Panc1 (cell line): Measurements from ENCODE around the gene SSPN. TPM values are rescaled to one million over a fixed set of nuclear protein-coding genes. Genes with fewer than 3 reads are reported as not detected.

Experiments used
- ATAC-seq: fragments of 200-7000 bp; cut with Tn5 transposase; 2 replicates; pipeline ENCODE4 v1.9.1; 2020; ENCODE audit warnings: mild to moderate bottlenecking, moderate library complexity
- BruUV-seq: library from RNA; stranded (reverse); fragments of 400-500 nt; replicated peaks from 2 replicates; lab custom pipeline; 2021; lab: Mats Ljungman, UMichigan
- CTCF ChIA-PET: fragments of 300-600 bp; sonication (Branson Sonifier 250); formaldehyde crosslinking; loops from one replicate; lab custom pipeline; 2022; ENCODE audit warnings: antibody characterized with exemption; lab: Charles Lee
- POLR2A ChIA-PET: fragments of 300-600 bp; sonication (Branson Sonifier 250); formaldehyde crosslinking; loops from one replicate; lab custom pipeline; 2022; ENCODE audit warnings: antibody characterized with exemption; lab: Charles Lee
- DNase-seq: peaks from one replicate; pipeline ENCODE4 v3.0.0-alpha.2; 2010; ENCODE audit warnings: low read depth, low spot score
- H3K27ac ChIP-seq: 2 replicates; pipeline ENCODE4 v1.5.1; 2011; ENCODE audit warnings: mild to moderate bottlenecking, low read length, inconsistent platforms
- H3K27me3 ChIP-seq: fragments of 200-500 bp; sonication (Bioruptor generic); 2 replicates; pipeline ENCODE4 v1.6.0; 2014; ENCODE audit warnings: low read length, inconsistent platforms; ENCODE audit not compliant: control insufficient read depth, insufficient read depth
- H3K36me3 ChIP-seq: fragments of 200-500 bp; sonication (Bioruptor generic); 2 replicates; pipeline ENCODE4 v1.5.1; 2014; ENCODE audit warnings: inconsistent platforms, mild to moderate bottlenecking, low read length, moderate library complexity; ENCODE audit not compliant: control insufficient read depth, insufficient read depth
- H3K4me1 ChIP-seq: 2 replicates; pipeline ENCODE4 v1.5.1; 2011; ENCODE audit warnings: inconsistent platforms, mild to moderate bottlenecking, low read length, moderate library complexity; ENCODE audit not compliant: control insufficient read depth, insufficient read depth
- H3K4me3 ChIP-seq, 2 experiments: 2 replicates each; pipeline ENCODE4 v1.5.1; 2011 to 2012; ENCODE audit warnings: low read depth in 2 of 2, low read length in 2 of 2, mild to moderate bottlenecking in 2 of 2, inconsistent platforms in 1 of 2, moderate library complexity in 1 of 2
- H3K9me3 ChIP-seq: fragments of 200-500 bp; sonication (Bioruptor generic); 2 replicates; pipeline ENCODE4 v1.5.1; 2014; ENCODE audit warnings: low read depth, mild to moderate bottlenecking, inconsistent platforms, low read length, moderate library complexity; ENCODE audit not compliant: control insufficient read depth, insufficient read depth
- CTCF ChIP-seq: fragments of 450-650 bp; IDR thresholded peaks from 2 replicates; pipeline ENCODE4 v1.5.1; 2017; ENCODE audit warnings: mild to moderate bottlenecking
- POLR2AphosphoS5 ChIP-seq: IDR thresholded peaks from 2 replicates; pipeline ENCODE4 v1.6.1; 2012; ENCODE audit warnings: mild to moderate bottlenecking, low read depth, low read length, moderate library complexity
- REST ChIP-seq, 2 experiments: IDR thresholded peaks; 2 replicates each; pipeline ENCODE4 v1.6.1; 2011 to 2012; ENCODE audit warnings: low read depth in 2 of 2, control low read depth in 1 of 2, low read length in 1 of 2, mild to moderate bottlenecking in 1 of 2, moderate library complexity in 1 of 2; ENCODE audit not compliant: insufficient read depth in 1 of 2
- SIN3A ChIP-seq: IDR thresholded peaks from 2 replicates; pipeline ENCODE4 v1.6.1; 2012; ENCODE audit warnings: low read depth, mild to moderate bottlenecking, low read length, moderate library complexity, borderline replicate concordance; ENCODE audit not compliant: insufficient read depth
- TCF7L2 ChIP-seq: IDR thresholded peaks from 2 replicates; pipeline ENCODE4 v1.6.1; 2011; ENCODE audit warnings: mild to moderate bottlenecking, low read depth, low read length, inconsistent platforms
- in situ Hi-C: cut with HindIII; loops from 2 replicates; pipeline ENCODE4 v1.10.0; 2016; ENCODE audit warnings: low sequenced_read_pairs, low pct_unique_long_range_greater_than_20kb
- intact Hi-C: fragments of 100-400 bp; cut with micrococcal nuclease; formaldehyde crosslinking; loops from one replicate; pipeline ENCODE4 v1.10.0; 2022; ENCODE audit not compliant: unreplicated experiment
- total RNA-seq: library from RNA; stranded (reverse); gene quantifications from one replicate; pipeline ENCODE4 v1.2.1, GENCODE V29; 2021; ENCODE audit not compliant: unreplicated experiment

The SSPN gene
- total RNA-seq, 1 experiment from 2014 or later, result 23.4 TPM

GRCh38 chr12:26182377-26182776 is 13.0 kb upstream of the SSPN start:
- ATAC-seq (no peak), DNase-seq (no peak)
- BruUV-seq, result no TSS peak
- Histone ChIP-seq H3K4me3 (no peak overlapping the region), H3K9me3 (no peaks in the 10 kb centered on the region), H3K27me3 (peaks cover 3% of the 10 kb centered on the region; the same call in 1 of the 2 replicates), H3K36me3 (no peaks in the 10 kb centered on the region), H3K4me1 (peaks cover 4% of the 10 kb centered on the region; the same call in 1 of the 2 replicates), H3K27ac (no peak overlapping the region)
- ChIA-PET CTCF (no interaction called here), POLR2A (no interaction called here)
- in situ Hi-C loops, result no loop called here
- TF ChIP-seq TCF7L2 (no peak), REST (IDR thresholded peaks at IDR 0.05; ENCODE audit: insufficient read depth in 1 of 2, low read depth in 2 of 2, low read length in 1 of 2) (no peak), SIN3A (no peak), CTCF (no peak), POLR2AphosphoS5 (no peak)
- intact Hi-C loops, result no loop called here

- no peak overlapping the region for H3K4me3 ChIP-seq
- peaks cover 3% of the 10 kb centered on the region; the same call in 1 of the 2 replicates for H3K27me3 ChIP-seq
- H3K4me1 ChIP-seq, result peaks cover 6% of the 10 kb centered on the region; the same call in 1 of the 2 replicates
- POLR2A ChIA-PET, result no interaction called here
- BruUV-seq, result no TSS peak
- CTCF ChIA-PET, result interaction anchor here (0.6 to 0.8 kb wide), 2 partner anchors 53 to 830 kb away, joined by 4 to 5 read pairs; no protein-coding TSS in a partner anchor
- ATAC-seq, result peak; percentile 40; the same call in 1 of the 2 replicates
- no peaks in the 10 kb centered on the region for H3K9me3 ChIP-seq
- in situ Hi-C loops, result no loop called here
- no peak for TF ChIP-seq CTCF
- TF ChIP-seq SIN3A, result no peak
- TF ChIP-seq REST (IDR thresholded peaks at IDR 0.05; ENCODE audit: insufficient read depth in 1 of 2, low read depth in 2 of 2, low read length in 1 of 2), result no peak
- H3K36me3 ChIP-seq, result no peaks in the 10 kb centered on the region
- DNase-seq, result no peak
- H3K27ac ChIP-seq, result peak overlapping the region; percentile 19; the same call in 1 of the 2 replicates
- intact Hi-C loops, result no loop called here
These were observed 9.6 kb upstream of the SSPN start for GRCh38 chr12:26185532-26186320.
